Colonic mucosa (tissue), 4 donors: ENCODE data around the gene CASP6. TPM values are rescaled to one million over a fixed set of nuclear protein-coding genes. Genes with fewer than 3 reads are reported as not detected.

ENCODE experiments used
- DNase-seq: peaks from one replicate; pipeline ENCODE4 v3.0.0-alpha.2; 2020
- H3K27ac ChIP-seq: fragments of 200-600 bp; one replicate; pipeline ENCODE4 v1.8.0; 2021
- H3K27me3 ChIP-seq: fragments of 200-600 bp; one replicate; pipeline ENCODE4 v1.8.0; 2021
- H3K36me3 ChIP-seq: fragments of 200-600 bp; one replicate; pipeline ENCODE4 v1.8.0; 2021
- H3K4me1 ChIP-seq: fragments of 200-600 bp; one replicate; pipeline ENCODE4 v1.8.0; 2021; ENCODE audit warnings: mild to moderate bottlenecking
- H3K4me3 ChIP-seq: fragments of 200-600 bp; one replicate; pipeline ENCODE4 v1.8.0; 2021
- H3K9ac ChIP-seq, 2 donors: one replicate each; pipeline ENCODE4 v1.7.0; 2013; ENCODE audit warnings: control low read depth in 2 of 2, low read depth in 2 of 2, low read length in 2 of 2
- H3K9me3 ChIP-seq: fragments of 200-600 bp; one replicate; pipeline ENCODE4 v1.8.0; 2021
- intact Hi-C: fragments of 100-400 bp; cut with DNase I; formaldehyde crosslinking; loops from one replicate; pipeline ENCODE4 v1.14.1; 2022
- total RNA-seq, 2 donors: library from RNA; stranded (reverse); fragmentation: NEBNext Ultra II Directional in 1 of 2; extraction: Animal tissue kit (Norgen Biotek cat#: 25700) in 1 of 2; gene quantifications; one replicate each; pipeline ENCODE4 v1.2.1, GENCODE V29; 2021
- TF ChIP-seq, protein P1 (sequence below): fragments of 200-600 bp; IDR thresholded peaks from one replicate; pipeline ENCODE4 v1.8.0; 2022; ENCODE audit warnings: antibody characterized with exemption, mild to moderate bottlenecking
- donor health status: healthy.
- donor health status: DM: no; HTN: no; CAD: no.
- donor health status: DM: no; HTN: no; CAD: no.

The CASP6 gene
- total RNA-seq, 2 donors from 2014 or later: 110 to 115 TPM

DNA sequence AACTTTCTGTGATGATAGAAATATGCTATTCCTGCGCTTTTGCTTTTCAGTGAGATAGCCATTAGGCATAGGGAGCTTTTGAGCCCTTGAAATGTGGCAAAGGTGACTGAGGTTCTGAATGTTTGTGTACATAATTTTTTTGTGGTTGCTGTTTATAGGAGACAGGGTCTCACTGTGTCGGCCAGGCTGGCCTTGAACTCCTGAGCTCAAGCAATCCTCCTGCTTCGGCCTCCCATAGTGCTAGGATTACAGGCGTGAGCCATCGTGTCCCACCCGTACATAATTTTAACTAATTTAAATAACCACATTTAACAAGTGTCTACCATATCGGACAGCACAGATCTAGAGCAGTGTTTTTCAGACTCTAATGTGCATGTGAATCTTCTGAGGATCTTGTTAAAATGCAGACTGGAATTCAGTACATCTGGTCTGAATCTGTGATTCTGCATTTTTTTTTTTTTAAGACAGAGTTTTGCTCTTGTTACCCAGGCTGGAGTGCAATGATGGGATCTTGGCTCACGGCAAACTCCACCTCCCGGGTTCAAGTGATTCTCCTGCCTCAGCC lies 45.3 kb downstream of the CASP6 start:
- TF ChIP-seq, protein P1, sequence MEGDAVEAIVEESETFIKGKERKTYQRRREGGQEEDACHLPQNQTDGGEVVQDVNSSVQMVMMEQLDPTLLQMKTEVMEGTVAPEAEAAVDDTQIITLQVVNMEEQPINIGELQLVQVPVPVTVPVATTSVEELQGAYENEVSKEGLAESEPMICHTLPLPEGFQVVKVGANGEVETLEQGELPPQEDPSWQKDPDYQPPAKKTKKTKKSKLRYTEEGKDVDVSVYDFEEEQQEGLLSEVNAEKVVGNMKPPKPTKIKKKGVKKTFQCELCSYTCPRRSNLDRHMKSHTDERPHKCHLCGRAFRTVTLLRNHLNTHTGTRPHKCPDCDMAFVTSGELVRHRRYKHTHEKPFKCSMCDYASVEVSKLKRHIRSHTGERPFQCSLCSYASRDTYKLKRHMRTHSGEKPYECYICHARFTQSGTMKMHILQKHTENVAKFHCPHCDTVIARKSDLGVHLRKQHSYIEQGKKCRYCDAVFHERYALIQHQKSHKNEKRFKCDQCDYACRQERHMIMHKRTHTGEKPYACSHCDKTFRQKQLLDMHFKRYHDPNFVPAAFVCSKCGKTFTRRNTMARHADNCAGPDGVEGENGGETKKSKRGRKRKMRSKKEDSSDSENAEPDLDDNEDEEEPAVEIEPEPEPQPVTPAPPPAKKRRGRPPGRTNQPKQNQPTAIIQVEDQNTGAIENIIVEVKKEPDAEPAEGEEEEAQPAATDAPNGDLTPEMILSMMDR: no peak
- H3K4me3 ChIP-seq: no peak overlapping the region
- H3K4me1 ChIP-seq: no peaks in the 10 kb centered on the region
- H3K9ac ChIP-seq: no peak overlapping the region
- no peak overlapping the region for H3K27ac ChIP-seq
- no peaks in the 10 kb centered on the region for H3K27me3 ChIP-seq
- intact Hi-C loops: no loop called here
- H3K36me3 ChIP-seq: no peaks in the 10 kb centered on the region
- no peaks in the 10 kb centered on the region for H3K9me3 ChIP-seq
- no peak for DNase-seq

DNA sequence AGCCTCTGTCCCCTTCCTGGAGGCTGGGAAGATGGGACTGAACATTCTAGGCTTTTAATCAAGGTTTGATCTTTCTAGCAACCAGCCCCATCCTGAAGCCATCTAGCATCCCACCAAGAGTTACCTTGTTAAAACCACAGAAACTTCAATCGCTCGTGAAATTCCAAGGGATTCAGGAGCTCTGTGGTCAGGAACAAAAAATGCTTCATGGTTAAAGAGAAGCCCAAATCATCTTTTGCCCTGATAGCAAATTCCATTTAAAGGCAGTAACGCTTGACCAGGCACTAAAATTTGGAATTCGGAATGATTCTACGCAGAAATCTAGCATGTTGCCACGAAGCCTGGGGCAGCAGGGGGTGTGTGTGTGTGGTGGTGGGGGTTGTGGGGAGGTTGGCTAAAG lies 47.8 kb downstream of the CASP6 start:
- no peaks in the 10 kb centered on the region for H3K9me3 ChIP-seq
- H3K36me3 ChIP-seq: no peaks in the 10 kb centered on the region
- no peaks in the 10 kb centered on the region for H3K27me3 ChIP-seq
- H3K9ac ChIP-seq: no peak overlapping the region
- no peaks in the 10 kb centered on the region for H3K4me1 ChIP-seq
- H3K4me3 ChIP-seq: no peak overlapping the region
- H3K27ac ChIP-seq: no peak overlapping the region
- TF ChIP-seq, protein P1: no peak
- no peak for DNase-seq
- intact Hi-C loops: no loop called here

GRCh38 chr4:109649872-109650271 lies 53.4 kb downstream of the CASP6 start:
- TF ChIP-seq, protein P1: no peak
- H3K4me1 ChIP-seq: no peaks in the 10 kb centered on the region
- intact Hi-C loops: no loop called here
- H3K4me3 ChIP-seq: no peak overlapping the region
- no peaks in the 10 kb centered on the region for H3K27me3 ChIP-seq
- DNase-seq: no peak
- no peaks in the 10 kb centered on the region for H3K9me3 ChIP-seq
- no peaks in the 10 kb centered on the region for H3K36me3 ChIP-seq
- no peak overlapping the region for H3K27ac ChIP-seq
- no peak overlapping the region for H3K9ac ChIP-seq

- Histone ChIP-seq H3K27ac (no peak overlapping the region), H3K4me1 (no peaks in the 10 kb centered on the region), H3K4me3 (no peak overlapping the region), H3K36me3 (no peaks in the 10 kb centered on the region), H3K9ac (no peak overlapping the region), H3K27me3 (no peaks in the 10 kb centered on the region), H3K9me3 (no peaks in the 10 kb centered on the region)
- intact Hi-C loops: no loop called here
- no peak for DNase-seq
- TF ChIP-seq, protein P1: no peak
These were observed 54.2 kb downstream of the CASP6 start for GRCh38 chr4:109648997-109649575.

DNA sequence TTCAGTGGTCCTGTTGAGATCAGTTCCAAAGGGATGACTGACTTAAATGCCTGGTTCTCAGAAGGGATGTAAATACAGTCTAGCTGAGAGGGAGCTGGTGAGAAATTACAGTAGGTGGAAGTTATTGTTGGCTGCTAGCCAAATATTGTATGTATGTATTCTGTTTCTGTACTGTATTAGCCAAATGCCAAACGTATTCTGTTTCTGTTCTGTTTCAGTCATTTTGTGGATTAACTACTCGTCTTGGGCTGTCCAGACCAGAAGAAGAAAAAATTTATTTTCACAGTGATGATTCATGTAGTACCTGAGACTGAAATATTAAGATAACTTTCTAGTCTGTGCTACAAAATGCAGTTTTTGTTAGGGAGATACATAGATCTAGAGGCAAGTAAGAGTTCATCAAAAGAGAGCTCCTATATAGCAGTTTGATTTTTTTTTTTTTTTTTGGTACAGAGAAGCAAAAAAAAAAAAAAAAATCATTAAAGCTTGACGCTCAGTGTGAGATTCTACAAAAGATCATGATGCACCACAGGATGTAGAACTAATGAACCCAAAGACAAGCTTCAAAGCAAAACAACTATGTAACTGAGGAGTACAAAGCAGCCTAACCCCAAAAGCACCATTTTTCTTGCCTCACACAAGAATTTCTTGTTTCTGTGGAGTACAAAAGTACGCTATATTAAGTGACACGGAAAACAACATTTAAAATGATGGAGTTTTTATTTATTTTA lies 54.8 kb downstream of the CASP6 start:
- Histone ChIP-seq H3K4me3 (no peak overlapping the region), H3K4me1 (no peaks in the 10 kb centered on the region), H3K9ac (no peak overlapping the region), H3K27me3 (no peaks in the 10 kb centered on the region), H3K9me3 (no peaks in the 10 kb centered on the region), H3K36me3 (no peaks in the 10 kb centered on the region), H3K27ac (no peak overlapping the region)
- DNase-seq: no peak
- intact Hi-C loops: no loop called here
- TF ChIP-seq, protein P1: no peak
